ENCODE results near the gene RASAL2. TPM values are rescaled to one million over a fixed set of nuclear protein-coding genes. Genes with fewer than 3 reads are reported as not detected.

RASAL2 gene
- total RNA-seq, 1 experiment from 2014 or later: 22.2 TPM

GRCh38 chr1:178417858-178418257 lies 324.0 kb downstream of the RASAL2 start:
- Histone ChIP-seq H3K4me2 (ENCODE audit: insufficient read depth, insufficient read length, low read length) (no peak overlapping the region), H3K9ac (ENCODE audit: extremely low read depth, insufficient read length, low read length) (no peak overlapping the region), H4K8ac (replicated peaks; ENCODE audit: insufficient read length, low read depth, low read length) (no peak overlapping the region), H3K23me2 (ENCODE audit: insufficient read length, low read depth, low read length, poor library complexity, severe bottlenecking) (no peaks in the 10 kb centered on the region), H4K5ac (ENCODE audit: insufficient read length, low read depth, low read length) (no peak overlapping the region), H2BK120ac (ENCODE audit: low read depth, low read length, poor library complexity, severe bottlenecking) (no peak overlapping the region), H3K4me1 (ENCODE audit: insufficient read depth, low read length) (no peaks in the 10 kb centered on the region; the same call in 1 of the 2 replicates), H2BK5ac (ENCODE audit: insufficient read length, low read length) (no peak overlapping the region), H3K79me1 (ENCODE audit: insufficient read depth, low read depth, low read length, poor library complexity, severe bottlenecking) (no peaks in the 10 kb centered on the region), H3K56ac (ENCODE audit: insufficient read length, low read depth, low read length) (no peak overlapping the region), H3K27me3 (ENCODE audit: insufficient read depth, low read length) (no peaks in the 10 kb centered on the region), H2AFZ (ENCODE audit: low read length) (no peak overlapping the region), H4K20me1 (ENCODE audit: control insufficient read depth, insufficient read depth, insufficient read length) (no peaks in the 10 kb centered on the region), H2BK12ac (ENCODE audit: insufficient read length, low read depth, low read length) (no peak overlapping the region), H3T11ph (ENCODE audit: low read length) (no peak overlapping the region), H3K18ac (ENCODE audit: insufficient read length, low read depth, low read length) (no peak overlapping the region), H4K91ac (ENCODE audit: insufficient read length, low read depth, low read length) (no peak overlapping the region), H2BK15ac (ENCODE audit: low read depth, low read length) (no peak overlapping the region), H3K23ac (ENCODE audit: insufficient read length, low read depth, low read length) (no peak overlapping the region), H2AK5ac (ENCODE audit: insufficient read length, low read length) (no peak overlapping the region), H3K79me2 (ENCODE audit: insufficient read depth, low read length) (no peaks in the 10 kb centered on the region), H3K9me3 (ENCODE audit: control insufficient read depth, low read depth, low read length) (no peaks in the 10 kb centered on the region), H3K27ac (ENCODE audit: insufficient read length, low read depth, low read length) (no peak overlapping the region), H3K14ac (ENCODE audit: insufficient read depth, low read length) (no peak overlapping the region), H3K4ac (ENCODE audit: low read depth, low read length) (no peak overlapping the region), H2BK20ac (ENCODE audit: low read depth, low read length, poor library complexity, severe bottlenecking) (no peak overlapping the region)
- peaks cover 0 to 8% (median 2%) of the 10 kb centered on the region in 3 experiments; a peak in 3 of 7 replicates for H3K36me3 Mint-ChIP-seq (ENCODE audit: insufficient read depth in 1 of 3, low read depth in 3 of 3)
- H3K9me3 Mint-ChIP-seq: no peaks in the 10 kb centered on the region
- no peak for TF ChIP-seq CTCF (conservative IDR thresholded peaks at IDR 0.05)
- peaks cover 2% of the 10 kb centered on the region in 2 experiments; a peak in 2 of 4 replicates for H3K4me1 Mint-ChIP-seq
- H3K4me3 Mint-ChIP-seq: no peak overlapping the region
- H3K27ac Mint-ChIP-seq: no peak overlapping the region
- WGBS (ENCODE audit: extremely low coverage, insufficient read length, low lambda C conversion rate): no CpG with 5 or more reads among the region's 2 CpGs
- no peaks in the 10 kb centered on the region for H3K27me3 Mint-ChIP-seq (ENCODE audit: low read depth)
- no peak for DNase-seq
